DMS53 treated with DMSO at 0.1 percent for 48 hours (cell line): ENCODE results near the gene CD79B.
A peak's percentile ranks its signal among the peaks of the same experiment; 100 is the strongest.
"Not testable (repeated sequence)": the region's sequence is repeated elsewhere in the genome, so short reads cannot be mapped to it uniquely, and the experiment has no call there.

Experiments used
- DNase-seq: peaks from one replicate; lab custom pipeline; 2025; ENCODE audit not compliant: unreplicated experiment; lab: John Stamatoyannopoulos, UW

The CD79B gene

GRCh38 chr17:63881935-63882601 is 50.1 kb downstream of the CD79B start, which contains the start of gene GH2:
Gene GH2, minus strand, starts transcription at chr17:63881944. Its CDS starts 143 bp downstream, at chr17:63881801.
- peak; percentile 17 for DNase-seq

GRCh38 chr17:63881337-63881736 is 50.8 kb downstream of the CD79B start:
- DNase-seq: not testable (repeated sequence)

GRCh38 chr17:63880706-63881105 is 51.4 kb downstream of the CD79B start:
- DNase-seq: no peak
